Osteoblast (primary cell): ENCODE measurements around the gene CRYBB1. TPM values are rescaled to one million over a fixed set of nuclear protein-coding genes. Genes with fewer than 3 reads are reported as not detected.
A peak's percentile ranks its signal among the peaks of the same experiment; 100 is the strongest.

Experiments
- DNase-seq: peaks from one replicate; pipeline ENCODE4 v3.0.0; 2011; ENCODE audit warnings: low spot score, mixed read lengths; ENCODE audit not compliant: insufficient read length; ENCODE audit errors: missing footprints
- H2AFZ ChIP-seq: 2 replicates; pipeline ENCODE4 v1.6.0; 2011; ENCODE audit warnings: mild to moderate bottlenecking, low read length
- H3K27ac ChIP-seq: 2 replicates; pipeline ENCODE4 v1.5.1; 2011; ENCODE audit warnings: mild to moderate bottlenecking, low read depth, low read length, moderate library complexity
- H3K27me3 ChIP-seq: 2 replicates; pipeline ENCODE4 v1.6.0; 2012; ENCODE audit warnings: mild to moderate bottlenecking, control low read depth, inconsistent platforms, low read length, moderate library complexity; ENCODE audit not compliant: insufficient read depth
- H3K36me3 ChIP-seq: 2 replicates; pipeline ENCODE4 v1.5.1; 2011; ENCODE audit warnings: mild to moderate bottlenecking, low read length, control low read depth, moderate library complexity; ENCODE audit not compliant: insufficient read depth
- H3K4me1 ChIP-seq: 2 replicates; pipeline ENCODE4 v1.5.1; 2011; ENCODE audit warnings: mild to moderate bottlenecking, low read length, control low read depth, moderate library complexity; ENCODE audit not compliant: insufficient read depth
- H3K4me2 ChIP-seq: 2 replicates; pipeline ENCODE4 v1.6.0; 2011; ENCODE audit warnings: mild to moderate bottlenecking, low read length; ENCODE audit not compliant: insufficient read depth
- H3K4me3 ChIP-seq: fragments of 200-600 bp; sonication (generic); 3 replicates; pipeline ENCODE4 v1.5.1; 2012; ENCODE audit warnings: mild to moderate bottlenecking, low read length, inconsistent platforms; ENCODE audit not compliant: insufficient read depth
- H3K79me2 ChIP-seq: 2 replicates; pipeline ENCODE4 v1.6.0; 2012; ENCODE audit warnings: mild to moderate bottlenecking, low read length, control low read depth, inconsistent platforms; ENCODE audit not compliant: insufficient read depth
- H3K9me3 ChIP-seq: 2 replicates; pipeline ENCODE4 v1.5.1; 2011; ENCODE audit warnings: low read depth, low read length, control low read depth
- H4K20me1 ChIP-seq: 2 replicates; pipeline ENCODE4 v1.6.0; 2012; ENCODE audit warnings: mild to moderate bottlenecking, low read length, control low read depth; ENCODE audit not compliant: insufficient read depth
- CTCF ChIP-seq: IDR thresholded peaks from 2 replicates; pipeline ENCODE4 v1.5.1; 2011; ENCODE audit warnings: mild to moderate bottlenecking, low read depth, low read length, moderate library complexity; ENCODE audit errors: extremely low read depth
- total RNA-seq: library from RNA; depleted of rRNA; stranded (reverse); fragments of >200 nt; gene quantifications from 2 replicates; pipeline ENCODE4 v1.2.3, GENCODE V29; 2012

The CRYBB1 gene
- total RNA-seq, 1 donor: not detected

GRCh38 chr22:26589845-26590736 is 27.7 kb downstream of the CRYBB1 start, which contains the start of gene TPST2:
Gene TPST2 (minus strand): TSS chr22:26590132. CDS start chr22:26541630, 48,502 bp downstream.
- peak; percentile 98 for DNase-seq
- no peaks in the 10 kb centered on the region for H3K9me3 ChIP-seq
- peak; percentile 11 for TF ChIP-seq CTCF
- H3K36me3 ChIP-seq: peaks cover 6% of the 10 kb centered on the region
- peaks cover 23% of the 10 kb centered on the region for H4K20me1 ChIP-seq
- H3K79me2 ChIP-seq: peaks cover 44% of the 10 kb centered on the region
- H3K4me1 ChIP-seq: peaks cover 22% of the 10 kb centered on the region
- H3K4me3 ChIP-seq: peak within 1 kb of the TSS; percentile 91
- H2AFZ ChIP-seq: peak within 1 kb of the TSS; percentile 94
- peaks cover 10% of the 10 kb centered on the region for H3K27me3 ChIP-seq
- H3K27ac ChIP-seq: peak within 1 kb of the TSS; percentile 91
- H3K4me2 ChIP-seq: peak within 1 kb of the TSS; percentile 98

GRCh38 chr22:26589367-26589844 is 28.4 kb downstream of the CRYBB1 start:
- no peak for TF ChIP-seq CTCF
- H2AFZ ChIP-seq: peak overlapping the region; percentile 53
- H3K4me3 ChIP-seq: peak overlapping the region; percentile 91
- H3K4me2 ChIP-seq: peak overlapping the region; percentile 95
- peaks cover 5% of the 10 kb centered on the region for H3K27me3 ChIP-seq
- no peaks in the 10 kb centered on the region for H3K9me3 ChIP-seq
- peaks cover 28% of the 10 kb centered on the region for H4K20me1 ChIP-seq
- DNase-seq: no peak
- peaks cover 29% of the 10 kb centered on the region for H3K4me1 ChIP-seq
- peaks cover 51% of the 10 kb centered on the region for H3K79me2 ChIP-seq
- H3K27ac ChIP-seq: peak overlapping the region; percentile 91
- H3K36me3 ChIP-seq: peaks cover 6% of the 10 kb centered on the region

GRCh38 chr22:26588729-26589366 is 29.0 kb downstream of the CRYBB1 start:
- no peak for TF ChIP-seq CTCF
- peaks cover 34% of the 10 kb centered on the region for H4K20me1 ChIP-seq
- H3K4me1 ChIP-seq: peaks cover 35% of the 10 kb centered on the region
- H3K9me3 ChIP-seq: no peaks in the 10 kb centered on the region
- peaks cover 56% of the 10 kb centered on the region for H3K79me2 ChIP-seq
- H3K27ac ChIP-seq: peak overlapping the region; percentile 91
- H3K4me2 ChIP-seq: peak overlapping the region; percentile 95
- peaks cover 3% of the 10 kb centered on the region for H3K27me3 ChIP-seq
- no peak for DNase-seq
- peak overlapping the region; percentile 53 for H2AFZ ChIP-seq
- H3K4me3 ChIP-seq: peak overlapping the region; percentile 91
- peaks cover 6% of the 10 kb centered on the region for H3K36me3 ChIP-seq
